HS-5 (cell line): ENCODE results near the gene PCDHGB7.
"Not testable (repeated sequence)": the region's sequence is repeated elsewhere in the genome, so short reads cannot be mapped to it uniquely, and the experiment has no call there.

ENCODE experiments used
- DNase-seq: peaks from one replicate; pipeline ENCODE4 v3.0.0-alpha.2; 2012; ENCODE audit warnings: low read depth

Gene PCDHGB7

DNA sequence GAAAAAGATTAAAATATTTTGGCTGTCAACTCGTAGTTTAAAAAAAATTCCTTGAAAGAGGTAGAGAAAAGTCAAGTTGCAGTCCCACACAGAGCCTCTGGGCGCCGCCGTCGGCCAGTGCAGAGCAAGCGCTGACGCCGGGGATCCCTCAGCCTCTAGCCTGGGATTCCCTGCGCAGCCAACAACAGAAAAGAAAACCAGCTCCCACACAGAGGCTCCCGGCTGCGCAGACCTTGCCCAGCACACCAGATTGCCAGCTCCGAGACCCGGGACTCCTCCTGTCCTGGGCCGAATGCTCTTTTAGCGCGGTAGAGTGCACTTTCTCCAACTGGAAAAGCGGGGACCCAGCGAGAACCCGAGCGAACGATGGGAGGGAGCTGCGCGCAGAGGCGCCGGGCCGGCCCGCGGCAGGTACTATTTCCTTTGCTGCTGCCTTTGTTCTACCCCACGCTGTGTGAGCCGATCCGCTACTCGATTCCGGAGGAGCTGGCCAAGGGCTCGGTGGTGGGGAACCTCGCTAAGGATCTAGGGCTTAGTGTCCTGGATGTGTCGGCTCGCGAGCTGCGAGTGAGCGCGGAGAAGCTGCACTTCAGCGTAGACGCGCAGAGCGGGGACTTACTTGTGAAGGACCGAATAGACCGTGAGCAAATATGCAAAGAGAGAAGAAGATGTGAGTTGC is at the start of gene PCDHGB7:
TSS of gene PCDHGB7 (plus strand) at position 184 of the 679 bp plus-strand sequence. CDS start at position 367, 183 bp downstream.
- DNase-seq: not testable (repeated sequence)

DNA sequence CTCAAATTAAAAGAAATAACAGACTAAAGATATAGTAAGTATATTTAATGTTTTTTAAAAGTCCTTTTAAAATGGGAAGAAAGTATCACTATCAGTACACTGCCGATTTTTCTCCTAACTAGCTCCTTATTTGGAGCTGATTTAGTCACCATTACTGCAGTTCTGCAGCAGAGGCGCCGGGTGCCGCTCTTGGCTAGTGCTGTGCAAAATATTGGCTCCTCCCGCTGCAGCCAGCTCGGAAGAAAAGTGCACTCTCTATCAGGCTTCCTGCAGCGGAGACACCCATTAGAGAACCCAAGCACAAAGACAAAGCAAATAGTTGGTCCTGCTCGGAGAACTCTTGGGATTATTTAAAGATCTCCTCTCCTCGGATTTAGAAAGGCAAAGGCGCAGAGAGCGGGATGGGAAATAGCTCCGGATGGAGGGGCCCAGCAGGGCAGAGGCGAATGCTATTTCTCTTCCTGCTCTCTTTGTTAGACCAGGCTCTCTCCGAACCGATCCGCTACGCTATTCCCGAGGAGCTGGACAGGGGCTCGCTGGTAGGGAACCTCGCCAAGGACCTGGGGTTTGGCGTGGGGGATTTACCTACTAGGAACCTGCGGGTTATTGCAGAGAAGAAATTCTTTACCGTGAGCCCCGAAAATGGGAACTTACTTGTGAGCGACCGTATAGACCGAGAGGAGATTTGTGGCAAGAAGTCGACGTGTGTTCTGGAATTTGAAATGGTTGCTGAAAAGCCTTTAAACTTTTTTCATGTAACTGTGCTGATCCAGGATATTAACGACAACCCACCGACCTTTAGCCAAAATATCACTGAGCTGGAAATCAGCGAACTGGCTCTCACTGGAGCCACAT is 47.3 kb upstream of the PCDHGB7 start, which contains the start of gene PCDHGB3:
TSS of gene PCDHGB3 (plus strand) at position 249 of the 855 bp plus-strand sequence. CDS start at position 402, 153 bp downstream.
- no peak for DNase-seq

DNA sequence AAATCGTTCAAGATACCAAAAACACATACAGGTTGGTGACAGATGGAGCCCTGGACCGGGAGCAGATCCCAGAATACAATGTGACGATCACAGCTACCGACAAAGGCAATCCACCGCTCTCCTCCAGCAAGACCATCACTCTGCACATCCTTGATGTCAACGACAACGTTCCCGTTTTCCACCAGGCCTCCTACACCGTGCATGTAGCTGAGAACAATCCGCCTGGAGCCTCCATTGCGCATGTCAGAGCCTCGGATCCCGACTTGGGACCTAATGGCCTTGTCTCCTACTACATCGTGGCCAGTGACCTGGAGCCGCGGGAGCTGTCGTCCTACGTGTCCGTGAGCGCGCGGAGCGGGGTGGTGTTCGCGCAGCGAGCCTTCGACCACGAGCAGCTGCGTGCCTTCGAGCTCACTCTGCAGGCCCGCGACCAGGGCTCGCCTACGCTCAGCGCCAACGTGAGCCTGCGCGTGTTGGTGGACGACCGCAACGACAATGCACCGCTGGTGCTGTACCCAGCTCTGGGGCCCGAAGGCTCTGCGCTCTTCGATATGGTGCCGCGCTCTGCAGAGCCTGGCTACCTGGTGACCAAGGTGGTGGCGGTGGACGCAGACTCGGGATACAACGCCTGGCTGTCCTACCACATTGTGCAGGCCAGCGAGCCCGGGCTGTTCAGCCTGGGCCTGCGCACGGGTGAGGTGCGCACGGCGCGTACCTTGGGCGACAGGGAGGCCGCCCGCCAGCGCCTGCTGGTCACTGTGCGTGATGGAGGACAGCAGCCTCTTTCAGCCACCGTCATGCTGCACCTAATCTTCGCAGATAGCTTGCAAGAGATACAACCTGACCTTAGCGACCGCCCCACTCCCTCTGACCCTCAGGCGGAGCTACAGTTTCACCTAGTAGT is 45.7 kb upstream of the PCDHGB7 start:
- no peak for DNase-seq

DNA sequence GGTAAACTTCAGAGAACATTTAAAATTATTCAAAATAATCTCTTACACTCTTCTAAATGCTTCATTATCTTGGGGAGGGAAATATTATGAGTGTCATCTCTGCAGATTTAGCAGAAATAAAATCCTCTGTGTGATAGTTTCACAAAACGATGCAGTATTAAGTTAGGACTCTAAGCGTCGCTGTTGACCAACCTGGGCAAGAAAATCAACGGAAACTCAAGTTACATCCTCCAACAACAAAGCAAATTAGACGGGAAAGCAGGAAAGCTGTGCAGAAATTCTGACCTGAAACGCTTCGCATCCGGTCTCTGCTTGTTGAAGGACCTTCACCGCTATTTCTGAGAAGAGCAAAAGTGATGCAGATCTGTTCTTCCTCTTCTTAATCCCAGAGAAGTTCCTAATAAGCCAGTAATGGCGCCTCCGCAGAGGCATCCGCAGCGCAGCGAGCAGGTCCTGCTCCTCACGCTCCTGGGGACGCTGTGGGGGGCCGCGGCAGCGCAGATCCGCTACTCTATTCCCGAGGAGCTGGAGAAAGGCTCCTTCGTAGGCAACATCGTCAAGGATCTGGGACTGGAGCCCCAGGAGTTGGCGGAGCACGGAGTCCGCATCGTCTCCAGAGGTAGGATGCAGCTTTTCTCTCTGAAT is 43.7 kb upstream of the PCDHGB7 start, which contains the start of gene PCDHGA6:
TSS of gene PCDHGA6 (plus strand) at position 219 of the 645 bp plus-strand sequence. CDS start at position 412, 193 bp downstream.
- no peak for DNase-seq

DNA sequence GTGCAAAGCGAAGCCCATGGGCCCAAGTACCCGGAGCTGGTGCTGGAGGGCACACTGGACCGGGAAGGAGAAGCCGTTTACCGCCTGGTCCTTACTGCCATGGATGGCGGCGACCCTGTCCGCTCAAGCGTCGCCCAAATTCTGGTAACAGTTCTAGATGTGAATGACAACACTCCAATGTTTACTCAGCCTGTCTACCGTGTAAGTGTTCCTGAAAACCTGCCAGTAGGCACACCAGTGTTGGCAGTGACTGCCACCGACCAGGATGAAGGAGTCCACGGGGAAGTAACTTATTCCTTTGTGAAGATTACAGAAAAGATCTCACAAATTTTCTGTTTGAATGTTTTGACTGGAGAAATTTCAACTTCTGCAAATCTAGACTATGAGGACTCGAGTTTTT is 42.9 kb upstream of the PCDHGB7 start:
- no peak for DNase-seq

DNA sequence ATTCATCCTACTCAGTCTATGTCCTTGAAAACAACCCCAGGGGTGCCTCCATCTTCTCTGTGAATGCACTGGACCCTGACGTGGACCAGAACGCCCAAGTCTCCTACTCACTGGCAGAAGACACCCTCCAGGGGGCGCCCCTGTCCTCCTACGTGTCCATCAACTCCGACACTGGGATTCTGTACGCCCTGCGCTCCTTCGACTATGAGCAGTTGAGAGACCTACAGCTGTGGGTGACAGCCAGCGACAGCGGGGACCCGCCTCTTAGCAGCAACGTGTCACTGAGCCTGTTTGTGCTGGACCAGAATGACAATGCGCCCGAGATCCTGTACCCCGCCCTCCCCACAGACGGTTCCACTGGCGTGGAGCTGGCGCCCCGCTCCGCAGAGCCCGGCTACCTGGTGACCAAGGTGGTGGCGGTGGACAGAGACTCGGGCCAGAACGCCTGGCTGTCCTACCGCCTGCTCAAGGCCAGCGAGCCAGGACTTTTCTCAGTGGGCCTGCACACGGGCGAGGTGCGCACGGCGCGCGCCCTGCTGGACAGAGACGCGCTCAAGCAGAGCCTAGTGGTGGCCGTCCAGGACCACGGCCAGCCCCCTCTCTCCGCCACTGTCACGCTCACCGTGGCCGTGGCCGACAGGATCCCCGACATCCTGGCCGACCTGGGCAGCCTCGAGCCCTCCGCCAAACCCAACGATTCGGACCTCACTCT is 41.9 kb upstream of the PCDHGB7 start:
- DNase-seq: not testable (repeated sequence)

DNA sequence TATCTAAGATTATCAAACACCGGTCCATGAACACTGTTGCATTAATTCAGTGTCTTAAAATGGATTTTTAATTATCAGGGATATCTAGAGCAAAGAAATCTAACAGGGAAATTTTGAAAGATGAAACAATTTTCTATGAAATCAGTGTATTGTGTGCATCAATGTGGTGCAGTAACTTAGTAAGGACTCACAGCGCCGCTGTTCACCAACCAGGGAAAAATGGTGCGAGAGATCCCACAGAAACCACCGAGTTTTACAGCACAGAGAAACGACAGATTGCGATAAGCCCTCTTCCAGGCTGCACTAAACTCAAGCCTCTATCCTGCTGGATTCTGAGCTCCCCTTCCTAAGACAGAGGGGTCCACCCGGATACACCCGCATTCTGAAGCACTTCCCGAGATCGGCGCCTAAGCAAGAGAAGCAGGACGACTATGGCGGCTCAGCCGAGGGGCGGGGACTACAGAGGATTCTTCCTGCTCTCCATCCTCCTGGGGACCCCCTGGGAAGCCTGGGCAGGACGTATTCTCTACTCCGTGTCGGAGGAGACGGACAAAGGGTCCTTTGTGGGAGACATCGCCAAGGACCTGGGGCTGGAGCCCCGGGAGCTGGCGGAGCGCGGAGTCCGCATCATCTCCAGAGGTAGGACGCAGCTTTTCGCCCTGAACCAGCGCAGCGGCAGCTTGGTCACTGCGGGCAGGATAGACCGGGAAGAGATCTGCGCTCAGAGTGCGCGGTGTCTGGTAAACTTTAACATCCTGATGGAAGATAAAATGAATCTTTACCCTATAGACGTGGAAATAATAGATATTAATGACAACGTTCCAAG is 34.8 kb upstream of the PCDHGB7 start, which contains the start of gene PCDHGA7:
TSS of gene PCDHGA7 (plus strand) at position 274 of the 826 bp plus-strand sequence. CDS start at position 432, 158 bp downstream.
- DNase-seq: no peak

DNA sequence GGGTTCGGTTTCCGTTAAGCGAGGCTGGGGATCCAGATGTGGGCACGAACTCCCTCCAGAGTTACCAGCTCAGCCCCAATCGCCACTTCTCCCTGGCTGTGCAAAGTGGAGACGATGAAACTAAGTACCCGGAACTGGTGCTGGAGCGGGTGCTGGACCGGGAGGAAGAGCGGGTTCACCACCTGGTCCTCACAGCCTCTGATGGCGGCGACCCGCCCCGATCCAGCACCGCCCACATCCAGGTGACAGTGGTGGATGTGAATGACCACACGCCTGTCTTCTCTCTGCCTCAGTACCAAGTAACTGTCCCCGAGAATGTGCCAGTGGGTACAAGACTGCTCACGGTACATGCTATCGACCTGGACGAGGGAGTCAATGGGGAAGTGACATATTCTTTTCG is 34.1 kb upstream of the PCDHGB7 start:
- DNase-seq: no peak

DNA sequence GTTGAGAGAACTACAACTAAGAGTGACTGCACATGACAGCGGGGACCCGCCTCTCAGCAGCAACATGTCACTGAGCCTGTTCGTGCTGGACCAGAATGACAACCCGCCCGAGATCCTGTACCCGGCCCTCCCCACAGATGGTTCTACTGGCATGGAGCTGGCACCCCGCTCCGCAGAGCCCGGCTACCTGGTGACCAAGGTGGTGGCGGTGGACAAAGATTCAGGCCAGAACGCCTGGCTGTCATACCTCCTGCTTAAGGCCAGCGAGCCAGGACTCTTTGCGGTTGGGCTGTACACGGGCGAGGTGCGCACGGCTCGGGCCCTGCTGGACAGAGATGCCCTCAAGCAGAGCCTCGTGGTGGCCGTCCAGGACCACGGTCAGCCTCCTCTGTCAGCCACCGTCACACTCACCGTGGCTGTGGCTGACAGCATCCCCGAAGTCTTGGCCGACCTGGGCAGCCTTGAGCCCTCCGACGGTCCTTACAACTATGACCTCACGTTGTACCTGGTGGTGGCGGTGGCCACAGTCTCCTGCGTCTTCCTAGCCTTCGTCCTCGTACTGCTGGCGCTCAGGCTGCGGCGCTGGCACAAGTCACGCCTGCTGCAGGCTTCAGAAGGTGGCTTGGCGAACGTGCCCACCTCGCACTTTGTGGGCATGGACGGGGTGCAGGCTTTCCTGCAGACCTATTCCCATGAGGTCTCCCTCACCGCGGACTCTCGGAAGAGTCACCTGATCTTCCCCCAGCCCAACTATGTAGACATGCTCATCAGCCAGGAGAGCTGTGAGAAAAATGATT is 32.8 kb upstream of the PCDHGB7 start:
- no peak for DNase-seq

DNA sequence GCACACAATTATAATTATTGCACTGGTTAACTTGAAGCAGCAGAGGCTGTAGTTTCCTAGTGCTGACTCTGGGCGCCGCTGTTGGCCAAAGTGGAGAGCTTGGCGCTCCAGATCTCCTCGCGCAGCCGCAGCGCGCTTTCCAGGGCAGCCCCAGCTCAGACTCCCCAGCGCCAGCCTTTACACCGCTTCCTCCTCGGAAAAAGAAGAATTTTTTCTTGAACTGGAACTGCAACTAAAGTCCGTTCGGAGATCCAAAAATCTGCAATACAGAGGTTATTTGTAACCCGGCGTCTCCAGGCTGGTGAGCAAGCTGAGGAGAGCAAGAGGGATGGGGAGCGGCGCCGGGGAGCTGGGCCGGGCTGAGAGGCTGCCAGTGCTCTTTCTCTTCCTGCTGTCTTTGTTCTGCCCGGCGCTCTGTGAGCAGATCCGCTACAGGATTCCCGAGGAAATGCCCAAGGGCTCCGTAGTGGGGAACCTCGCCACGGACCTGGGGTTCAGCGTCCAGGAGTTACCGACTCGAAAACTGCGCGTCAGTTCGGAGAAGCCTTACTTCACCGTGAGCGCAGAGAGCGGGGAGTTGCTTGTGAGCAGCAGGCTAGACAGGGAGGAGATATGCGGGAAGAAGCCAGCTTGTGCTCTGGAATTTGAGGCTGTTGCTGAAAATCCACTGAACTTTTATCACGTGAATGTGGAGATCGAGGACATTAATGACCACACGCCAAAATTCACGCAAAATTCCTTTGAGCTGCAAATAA is 29.7 kb upstream of the PCDHGB7 start, which contains the start of gene PCDHGB4:
TSS of gene PCDHGB4 (plus strand) at position 142 of the 755 bp plus-strand sequence. CDS start at position 329, 187 bp downstream.
- not testable (repeated sequence) for DNase-seq

DNA sequence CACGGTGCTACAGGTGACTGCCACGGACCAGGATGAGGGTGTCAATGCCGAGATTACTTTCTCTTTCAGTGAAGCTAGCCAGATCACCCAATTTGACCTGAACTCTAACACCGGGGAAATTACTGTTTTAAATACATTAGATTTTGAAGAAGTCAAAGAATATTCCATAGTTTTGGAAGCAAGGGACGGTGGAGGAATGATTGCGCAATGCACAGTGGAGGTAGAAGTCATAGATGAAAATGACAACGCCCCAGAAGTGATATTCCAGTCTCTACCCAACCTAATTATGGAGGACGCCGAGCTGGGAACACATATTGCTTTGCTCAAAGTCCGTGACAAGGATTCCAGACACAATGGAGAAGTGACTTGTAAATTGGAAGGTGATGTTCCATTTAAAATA is 28.8 kb upstream of the PCDHGB7 start:
- DNase-seq: no peak

DNA sequence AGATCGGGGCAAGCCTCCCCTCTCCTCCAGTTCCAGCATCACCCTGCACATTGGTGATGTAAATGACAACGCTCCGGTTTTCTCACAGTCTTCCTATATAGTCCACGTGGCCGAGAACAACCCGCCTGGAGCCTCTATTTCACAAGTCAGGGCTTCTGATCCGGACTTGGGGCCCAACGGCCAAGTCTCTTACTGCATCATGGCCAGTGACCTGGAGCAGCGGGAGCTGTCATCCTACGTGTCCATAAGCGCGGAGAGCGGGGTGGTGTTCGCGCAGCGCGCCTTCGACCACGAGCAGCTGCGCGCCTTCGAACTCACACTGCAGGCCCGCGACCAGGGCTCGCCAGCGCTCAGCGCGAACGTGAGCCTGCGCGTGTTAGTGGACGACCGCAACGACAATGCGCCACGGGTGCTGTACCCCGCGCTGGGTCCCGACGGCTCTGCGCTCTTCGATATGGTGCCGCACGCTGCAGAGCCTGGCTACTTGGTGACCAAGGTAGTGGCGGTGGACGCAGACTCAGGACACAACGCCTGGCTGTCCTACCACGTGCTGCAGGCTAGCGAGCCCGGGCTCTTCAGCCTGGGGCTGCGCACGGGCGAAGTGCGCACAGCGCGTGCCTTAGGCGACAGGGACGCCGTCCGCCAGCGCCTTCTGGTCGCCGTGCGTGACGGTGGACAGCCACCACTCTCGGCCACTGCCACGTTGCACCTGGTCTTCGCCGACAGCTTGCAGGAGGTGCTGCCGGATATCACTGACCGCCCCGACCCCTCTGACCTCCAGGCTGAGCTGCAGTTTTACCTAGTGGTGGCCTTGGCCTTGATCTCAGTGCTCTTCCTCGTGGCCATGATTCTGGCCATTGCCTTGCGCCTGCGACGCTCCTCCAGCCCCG is 28.1 kb upstream of the PCDHGB7 start:
- no peak for DNase-seq

DNA sequence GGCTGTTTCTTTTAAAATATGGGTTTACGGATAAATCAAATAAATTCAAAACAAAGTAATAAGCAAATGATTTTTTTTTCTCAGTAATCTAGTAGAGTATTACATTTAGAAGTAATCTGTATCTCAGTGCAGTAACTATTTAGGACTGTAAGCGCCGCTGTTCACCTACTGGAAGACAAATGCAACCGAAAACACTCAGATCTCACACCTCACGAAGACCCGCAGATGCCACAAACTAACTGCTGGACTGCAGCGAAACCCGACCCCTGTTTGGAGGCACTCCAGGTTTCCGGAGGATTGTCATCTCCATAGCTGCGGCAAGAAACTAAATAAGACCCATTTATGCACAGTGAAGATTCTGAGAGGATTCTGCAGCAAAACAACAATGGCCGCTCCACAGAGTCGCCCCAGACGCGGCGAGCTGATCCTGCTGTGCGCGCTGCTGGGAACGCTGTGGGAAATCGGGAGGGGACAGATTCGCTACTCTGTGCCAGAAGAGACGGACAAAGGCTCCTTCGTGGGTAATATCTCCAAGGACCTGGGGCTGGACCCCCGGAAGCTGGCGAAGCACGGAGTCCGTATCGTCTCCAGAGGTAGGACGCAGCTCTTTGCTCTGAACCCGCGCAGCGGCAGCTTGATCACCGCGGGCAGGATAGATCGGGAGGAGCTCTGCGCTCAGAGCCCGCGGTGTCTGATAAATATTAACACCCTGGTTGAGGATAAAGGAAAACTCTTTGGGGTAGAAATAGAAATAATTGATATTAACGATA is 24.9 kb upstream of the PCDHGB7 start, which contains the start of gene PCDHGA8:
TSS of gene PCDHGA8 (plus strand) at position 205 of the 770 bp plus-strand sequence. CDS start at position 386, 181 bp downstream.
- DNase-seq: no peak

DNA sequence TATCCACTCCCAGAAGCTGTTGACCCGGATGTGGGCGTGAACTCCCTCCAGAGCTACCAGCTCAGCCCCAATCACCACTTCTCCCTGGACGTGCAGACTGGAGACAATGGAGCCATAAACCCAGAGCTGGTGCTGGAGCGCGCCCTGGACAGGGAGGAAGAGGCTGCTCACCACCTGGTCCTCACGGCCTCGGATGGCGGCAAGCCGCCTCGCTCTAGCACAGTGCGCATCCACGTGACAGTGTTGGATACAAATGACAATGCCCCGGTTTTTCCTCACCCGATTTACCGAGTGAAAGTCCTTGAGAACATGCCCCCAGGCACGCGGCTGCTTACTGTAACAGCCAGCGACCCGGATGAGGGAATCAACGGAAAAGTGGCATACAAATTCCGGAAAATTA is 24.2 kb upstream of the PCDHGB7 start:
- DNase-seq: no peak

DNA sequence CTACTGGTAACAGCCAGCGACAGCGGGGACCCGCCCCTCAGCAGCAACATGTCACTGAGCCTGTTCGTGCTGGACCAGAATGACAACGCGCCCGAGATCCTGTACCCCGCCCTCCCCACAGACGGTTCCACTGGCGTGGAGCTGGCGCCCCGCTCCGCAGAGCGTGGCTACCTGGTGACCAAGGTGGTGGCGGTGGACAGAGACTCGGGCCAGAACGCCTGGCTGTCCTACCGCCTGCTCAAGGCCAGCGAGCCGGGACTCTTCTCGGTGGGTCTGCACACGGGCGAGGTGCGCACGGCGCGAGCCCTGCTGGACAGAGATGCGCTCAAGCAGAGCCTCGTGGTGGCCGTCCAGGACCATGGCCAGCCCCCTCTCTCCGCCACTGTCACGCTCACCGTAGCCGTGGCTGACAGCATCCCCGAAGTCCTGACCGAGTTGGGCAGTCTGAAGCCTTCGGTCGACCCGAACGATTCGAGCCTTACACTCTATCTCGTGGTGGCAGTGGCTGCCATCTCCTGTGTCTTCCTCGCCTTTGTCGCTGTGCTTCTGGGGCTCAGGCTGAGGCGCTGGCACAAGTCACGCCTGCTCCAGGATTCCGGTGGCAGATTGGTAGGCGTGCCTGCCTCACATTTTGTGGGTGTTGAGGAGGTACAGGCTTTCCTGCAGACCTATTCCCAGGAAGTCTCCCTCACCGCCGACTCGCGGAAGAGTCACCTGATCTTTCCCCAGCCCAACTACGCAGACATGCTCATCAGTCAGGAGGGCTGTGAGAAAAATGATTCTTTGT is 22.9 kb upstream of the PCDHGB7 start:
- DNase-seq: not testable (repeated sequence)
